Caco-2 (cell line): ENCODE results near the gene SERINC5. TPM values are rescaled to one million over a fixed set of nuclear protein-coding genes. Genes with fewer than 3 reads are reported as not detected.

Experiments
- BruUV-seq: library from RNA; stranded (reverse); fragments of 400-500 nt; replicated peaks from 2 replicates; lab custom pipeline; 2021; lab: Mats Ljungman, UMichigan
- CTCF ChIA-PET: fragments of 300-600 bp; sonication (Branson Sonifier 250); formaldehyde crosslinking; loops from one replicate; lab custom pipeline; 2022; ENCODE audit warnings: antibody characterized with exemption; lab: Charles Lee
- POLR2A ChIA-PET: fragments of 300-600 bp; sonication (Branson Sonifier 250); formaldehyde crosslinking; loops from one replicate; lab custom pipeline; 2022; ENCODE audit warnings: antibody characterized with exemption; lab: Charles Lee
- DNase-seq, 2 experiments: peaks; one replicate each; pipeline versions ENCODE4 v3.0.0 to v3.0.0-alpha.2; 2020 to 2022
- H3K27me3 ChIP-seq: replicated peaks from 2 replicates; pipeline ENCODE4 v1.6.0; 2011; ENCODE audit warnings: low read length; ENCODE audit not compliant: control insufficient read depth, insufficient read depth
- H3K36me3 ChIP-seq: 2 replicates; pipeline ENCODE4 v1.5.1; 2011; ENCODE audit warnings: low read length; ENCODE audit not compliant: control insufficient read depth, insufficient read depth
- H3K4me1 ChIP-seq: fragments of 250-450 bp; sonication (Bioruptor Pico); 2 replicates; pipeline ENCODE4 v1.5.1; 2020; ENCODE audit warnings: mild to moderate bottlenecking
- H3K4me3 ChIP-seq: 2 replicates; pipeline ENCODE4 v1.5.1; 2011; ENCODE audit warnings: low read depth, mild to moderate bottlenecking, control low read depth, low read length
- H3K9me3 ChIP-seq: fragments of 250-450 bp; sonication (Bioruptor Pico); 2 replicates; pipeline ENCODE4 v1.5.1; 2020; ENCODE audit warnings: mild to moderate bottlenecking, moderate library complexity
- H3K27ac Mint-ChIP-seq: one replicate; pipeline ENCODE4 v1.8.0; 2022; ENCODE audit warnings: mixed read lengths; ENCODE audit not compliant: unreplicated experiment
- H3K27me3 Mint-ChIP-seq: one replicate; pipeline ENCODE4 v1.8.0; 2022; ENCODE audit warnings: mixed read lengths; ENCODE audit not compliant: insufficient read depth, unreplicated experiment
- H3K36me3 Mint-ChIP-seq: one replicate; pipeline ENCODE4 v1.8.0; 2022; ENCODE audit warnings: mild to moderate bottlenecking, mixed read lengths; ENCODE audit not compliant: insufficient read depth, unreplicated experiment
- H3K4me1 Mint-ChIP-seq: one replicate; pipeline ENCODE4 v1.8.0; 2022; ENCODE audit warnings: low read depth, mixed read lengths; ENCODE audit not compliant: unreplicated experiment
- H3K4me3 Mint-ChIP-seq: one replicate; pipeline ENCODE4 v1.8.0; 2022; ENCODE audit warnings: mild to moderate bottlenecking, moderate library complexity, mixed read lengths; ENCODE audit not compliant: unreplicated experiment
- H3K9me3 Mint-ChIP-seq: one replicate; pipeline ENCODE4 v1.8.0; 2022; ENCODE audit warnings: mixed read lengths; ENCODE audit not compliant: unreplicated experiment
- CTCF ChIP-seq, 2 experiments: fragments of 200-600 bp in 1 of 2; IDR thresholded peaks; 1 replicate in 1 of 2; 2 replicates in 1 of 2; pipeline versions ENCODE4 v1.5.1 to v1.8.0; 2011 to 2022; ENCODE audit warnings: antibody characterized with exemption in 1 of 2, control low read depth in 1 of 2, inconsistent platforms in 1 of 2, low read depth in 1 of 2, low read length in 1 of 2, mild to moderate bottlenecking in 1 of 2, moderate library complexity in 1 of 2; ENCODE audit not compliant: insufficient read depth in 1 of 2, severe bottlenecking in 1 of 2, unreplicated experiment in 1 of 2
- intact Hi-C: fragments of 100-400 bp; cut with micrococcal nuclease; formaldehyde crosslinking; loops from one replicate; pipeline ENCODE4 v1.10.0; 2022; ENCODE audit not compliant: unreplicated experiment
- total RNA-seq: library from RNA; stranded (reverse); gene quantifications from 2 replicates; pipeline ENCODE4 v1.2.3, GENCODE V29; 2022

The SERINC5 gene
- total RNA-seq, 1 experiment from 2014 or later, result 225 TPM

GRCh38 chr5:80231693-80232092 is 24.2 kb downstream of the SERINC5 start:
- Histone ChIP-seq H3K27me3 (no peaks in the 10 kb centered on the region), H3K4me3 (no peak overlapping the region), H3K4me1 (peaks cover 22% of the 10 kb centered on the region), H3K9me3 (no peaks in the 10 kb centered on the region), H3K36me3 (no peaks in the 10 kb centered on the region; the same call in 1 of the 2 replicates)
- intact Hi-C loops, result no loop called here
- no peak overlapping the region for H3K4me3 Mint-ChIP-seq
- ChIA-PET CTCF (no interaction called here), POLR2A (no interaction called here)
- peaks cover 48% of the 10 kb centered on the region for H3K36me3 Mint-ChIP-seq
- peak overlapping the region; percentile 63 for H3K27ac Mint-ChIP-seq
- BruUV-seq, result no TSS peak
- H3K27me3 Mint-ChIP-seq, result no peaks in the 10 kb centered on the region
- H3K4me1 Mint-ChIP-seq, result peaks cover 28% of the 10 kb centered on the region
- no peak for DNase-seq
- no peaks in the 10 kb centered on the region for H3K9me3 Mint-ChIP-seq
- TF ChIP-seq CTCF (IDR thresholded peaks at IDR 0.05; ENCODE audit: insufficient read depth in 1 of 2, low read depth in 1 of 2, low read length in 1 of 2, severe bottlenecking in 1 of 2, unreplicated experiment in 1 of 2), result no peak

- peaks cover 31% of the 10 kb centered on the region for H3K4me1 Mint-ChIP-seq
- no peak overlapping the region for H3K4me3 Mint-ChIP-seq
Observed at GRCh38 chr5:80231243-80231642, 24.6 kb downstream of the SERINC5 start.

GRCh38 chr5:80230269-80230992 is 25.4 kb downstream of the SERINC5 start:
- Histone ChIP-seq H3K27me3 (no peaks in the 10 kb centered on the region), H3K4me3 (no peak overlapping the region), H3K9me3 (no peaks in the 10 kb centered on the region), H3K4me1 (peaks cover 22% of the 10 kb centered on the region), H3K36me3 (peaks cover under 1% of the 10 kb centered on the region)
- Mint-ChIP-seq H3K27ac (peak overlapping the region; percentile 18), H3K27me3 (no peaks in the 10 kb centered on the region), H3K4me3 (no peak overlapping the region), H3K4me1 (peaks cover 39% of the 10 kb centered on the region), H3K36me3 (peaks cover 47% of the 10 kb centered on the region), H3K9me3 (no peaks in the 10 kb centered on the region)
- BruUV-seq, result no TSS peak
- intact Hi-C loops, result no loop called here
- CTCF ChIA-PET, result interaction anchor here (0.9 kb wide), 1 partner anchor 139 kb away, joined by 4 read pairs; no protein-coding TSS in a partner anchor
- no peak for DNase-seq
- TF ChIP-seq CTCF (IDR thresholded peaks at IDR 0.05; ENCODE audit: insufficient read depth in 1 of 2, low read depth in 1 of 2, low read length in 1 of 2, severe bottlenecking in 1 of 2, unreplicated experiment in 1 of 2), result no peak
- POLR2A ChIA-PET, result interaction anchor here (1.4 kb wide), 1 partner anchor 25 kb away, joined by 3 read pairs; no protein-coding TSS in a partner anchor

More at GRCh38 chr5:80231243-80231642, 24.6 kb downstream of the SERINC5 start:
- DNase-seq, result no peak
- no peaks in the 10 kb centered on the region for H3K27me3 Mint-ChIP-seq
- Histone ChIP-seq H3K27me3 (no peaks in the 10 kb centered on the region), H3K36me3 (no peaks in the 10 kb centered on the region; the same call in 1 of the 2 replicates), H3K4me1 (peaks cover 22% of the 10 kb centered on the region), H3K4me3 (no peak overlapping the region), H3K9me3 (no peaks in the 10 kb centered on the region)
- POLR2A ChIA-PET, result no interaction called here
- H3K9me3 Mint-ChIP-seq, result no peaks in the 10 kb centered on the region
- BruUV-seq, result no TSS peak
- H3K27ac Mint-ChIP-seq, result peak overlapping the region; percentile 63
- TF ChIP-seq CTCF (IDR thresholded peaks at IDR 0.05; ENCODE audit: insufficient read depth in 1 of 2, low read depth in 1 of 2, low read length in 1 of 2, severe bottlenecking in 1 of 2, unreplicated experiment in 1 of 2), result no peak
- CTCF ChIA-PET, result no interaction called here
- peaks cover 46% of the 10 kb centered on the region for H3K36me3 Mint-ChIP-seq
- intact Hi-C loops, result no loop called here
